GM06990 (cell line): Measurements from ENCODE around the gene VEGFD.
"Not testable (repeated sequence)": the region's sequence is repeated elsewhere in the genome, so short reads cannot be mapped to it uniquely, and the experiment has no call there.

Source experiments
- DNase-seq: peaks from one replicate; pipeline ENCODE4 v3.0.0-alpha.2; 2011; ENCODE audit not compliant: insufficient read length; ENCODE audit errors: extremely low read depth
- H3K27me3 ChIP-seq: replicated peaks from 2 replicates; pipeline ENCODE4 v1.6.0; 2011; ENCODE audit warnings: low read length; ENCODE audit not compliant: control insufficient read depth, insufficient read depth
- H3K36me3 ChIP-seq: 2 replicates; pipeline ENCODE4 v1.5.1; 2011; ENCODE audit warnings: low read length; ENCODE audit not compliant: control insufficient read depth, insufficient read depth
- H3K4me3 ChIP-seq: replicated peaks from 2 replicates; pipeline ENCODE4 v1.5.1; 2011; ENCODE audit warnings: low read depth, mild to moderate bottlenecking, control low read depth, low read length
- CTCF ChIP-seq: IDR thresholded peaks from 2 replicates; pipeline ENCODE4 v1.5.1; 2011; ENCODE audit warnings: low read length, control low read depth, mild to moderate bottlenecking, inconsistent platforms; ENCODE audit not compliant: insufficient read depth, poor library complexity, severe bottlenecking

VEGFD gene

GRCh38 chrX:15320297-15320696 lies 63.9 kb downstream of the VEGFD start:
- DNase-seq: no peak
- no peak for TF ChIP-seq CTCF
- H3K27me3 ChIP-seq: no peaks in the 10 kb centered on the region
- H3K36me3 ChIP-seq: no peaks in the 10 kb centered on the region; the same call in none of the 2 replicates
- no peak overlapping the region for H3K4me3 ChIP-seq

- Histone ChIP-seq H3K27me3 (no peaks in the 10 kb centered on the region), H3K36me3 (no peaks in the 10 kb centered on the region; the same call in none of the 2 replicates), H3K4me3 (no peak overlapping the region)
- no peak for TF ChIP-seq CTCF
- no peak for DNase-seq
Observed at GRCh38 chrX:15319075-15319474, 65.1 kb downstream of the VEGFD start.

GRCh38 chrX:15315509-15315908 lies 68.7 kb downstream of the VEGFD start, which contains the start of gene ASB11:
Gene ASB11 (minus strand): TSS chrX:15315640. CDS start chrX:15315605, 35 bp downstream.
- Histone ChIP-seq H3K36me3 (no peaks in the 10 kb centered on the region; the same call in 1 of the 2 replicates), H3K27me3 (no peaks in the 10 kb centered on the region), H3K4me3 (no peak within 1 kb of the TSS)
- no peak for TF ChIP-seq CTCF
- DNase-seq: no peak

- TF ChIP-seq CTCF: no peak
- Histone ChIP-seq H3K4me3 (no peak overlapping the region), H3K36me3 (no peaks in the 10 kb centered on the region), H3K27me3 (no peaks in the 10 kb centered on the region)
- no peak for DNase-seq
Observed at GRCh38 chrX:15314472-15314871, 69.7 kb downstream of the VEGFD start.

- TF ChIP-seq CTCF: no peak
- H3K27me3 ChIP-seq: no peaks in the 10 kb centered on the region
- no peak for DNase-seq
- H3K36me3 ChIP-seq: no peaks in the 10 kb centered on the region
- no peak overlapping the region for H3K4me3 ChIP-seq
Observed at GRCh38 chrX:15311119-15311518, 73.1 kb downstream of the VEGFD start.

DNA sequence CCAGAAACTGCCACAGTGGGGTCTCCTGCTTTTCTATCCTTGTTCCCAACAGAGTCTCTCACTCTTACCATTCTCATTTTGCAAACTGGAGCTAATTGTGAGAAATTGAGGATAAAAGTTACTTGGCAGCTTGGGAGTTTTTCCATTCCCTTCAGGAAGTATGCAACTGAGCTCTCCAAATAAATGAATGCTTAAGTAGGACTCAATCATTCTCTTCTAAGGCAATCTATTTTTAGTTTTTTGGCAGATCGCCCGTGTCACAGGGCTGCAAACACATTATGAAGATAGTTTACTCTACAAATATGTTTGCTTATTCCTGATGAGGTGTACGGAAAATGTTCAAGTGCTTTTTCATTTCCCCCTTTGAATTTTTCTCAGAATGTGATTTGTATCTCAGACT lies 74.1 kb downstream of the VEGFD start:
- H3K4me3 ChIP-seq: no peak overlapping the region
- H3K27me3 ChIP-seq: no peaks in the 10 kb centered on the region
- no peak for TF ChIP-seq CTCF
- DNase-seq: no peak
- H3K36me3 ChIP-seq: no peaks in the 10 kb centered on the region

DNA sequence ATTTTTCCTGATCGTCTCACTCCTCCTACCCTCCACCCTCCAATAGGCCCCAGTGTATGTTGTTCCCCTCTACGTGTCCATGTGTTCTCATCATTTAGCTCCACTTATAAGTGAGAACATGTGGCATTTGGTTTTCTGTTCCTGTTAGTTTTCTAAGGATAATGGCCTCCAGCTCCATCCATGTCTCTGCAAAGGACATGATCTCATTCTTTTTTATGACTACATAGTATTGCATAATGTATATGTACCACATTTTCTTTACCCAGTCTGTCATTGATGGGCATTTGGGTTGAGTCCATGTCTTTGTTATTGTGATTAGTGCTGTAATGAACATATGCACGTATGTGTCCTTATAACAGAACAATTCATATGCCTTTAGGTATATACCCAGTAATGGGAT lies 78.3 kb downstream of the VEGFD start:
- not testable (repeated sequence) for H3K36me3 ChIP-seq, H3K4me3 ChIP-seq, H3K27me3 ChIP-seq, DNase-seq
